GM23248 (cell line): ENCODE data around the gene TNIK. TPM values are rescaled to one million over a fixed set of nuclear protein-coding genes. Genes with fewer than 3 reads are reported as not detected.
A peak's percentile ranks its signal among the peaks of the same experiment; 100 is the strongest.

Experiments used
- DNase-seq: peaks from one replicate; pipeline ENCODE4 v3.0.0-alpha.2; 2015
- H2AFZ ChIP-seq: fragments of 200-600 bp; sonication (generic); 2 replicates; pipeline ENCODE4 v1.6.1; 2016; ENCODE audit warnings: antibody characterized with exemption
- H3F3A ChIP-seq: fragments of 200-600 bp; sonication (generic); 2 replicates; pipeline ENCODE4 v1.6.1; 2016; ENCODE audit warnings: mild to moderate bottlenecking, antibody characterized with exemption, mixed run types; ENCODE audit not compliant: insufficient read depth
- H3K27ac ChIP-seq: fragments of 200-600 bp; sonication (generic); 2 replicates; pipeline ENCODE4 v1.5.1; 2016; ENCODE audit warnings: mild to moderate bottlenecking
- H3K27me3 ChIP-seq: fragments of 200-600 bp; sonication (generic); replicated peaks from 2 replicates; pipeline ENCODE4 v1.6.1; 2016; ENCODE audit warnings: mild to moderate bottlenecking; ENCODE audit not compliant: insufficient read depth
- H3K36me3 ChIP-seq: fragments of 200-600 bp; sonication (generic); 2 replicates; pipeline ENCODE4 v1.6.1; 2016; ENCODE audit warnings: low read depth, mild to moderate bottlenecking
- H3K4me1 ChIP-seq: fragments of 200-600 bp; sonication (generic); 2 replicates; pipeline ENCODE4 v1.6.1; 2016; ENCODE audit warnings: mild to moderate bottlenecking; ENCODE audit not compliant: insufficient read depth
- H3K4me2 ChIP-seq: fragments of 200-600 bp; sonication (generic); one replicate; pipeline ENCODE4 v1.6.1; 2016; ENCODE audit warnings: mild to moderate bottlenecking; ENCODE audit not compliant: unreplicated experiment
- H3K4me3 ChIP-seq: fragments of 200-600 bp; sonication (generic); 2 replicates; pipeline ENCODE4 v1.5.1; 2016; ENCODE audit warnings: mild to moderate bottlenecking
- H3K79me2 ChIP-seq: fragments of 200-600 bp; sonication (generic); 2 replicates; pipeline ENCODE4 v1.6.1; 2016; ENCODE audit warnings: mild to moderate bottlenecking; ENCODE audit not compliant: insufficient read depth
- H3K9ac ChIP-seq: fragments of 200-600 bp; sonication (generic); 2 replicates; pipeline ENCODE4 v1.6.1; 2016; ENCODE audit warnings: mild to moderate bottlenecking
- H3K9me2 ChIP-seq: fragments of 200-600 bp; sonication (generic); 2 replicates; pipeline ENCODE4 v1.6.1; 2016; ENCODE audit warnings: mixed run types, mild to moderate bottlenecking, moderate library complexity; ENCODE audit not compliant: insufficient read depth
- H3K9me3 ChIP-seq: fragments of 200-600 bp; sonication (generic); one replicate; pipeline ENCODE4 v1.6.1; 2017; ENCODE audit warnings: low read depth
- H4K20me1 ChIP-seq: fragments of 200-600 bp; sonication (generic); 2 replicates; pipeline ENCODE4 v1.6.0; 2016; ENCODE audit not compliant: insufficient read depth
- EZH2 ChIP-seq: fragments of 200-600 bp; sonication (generic); IDR thresholded peaks from 2 replicates; pipeline ENCODE4 v1.6.1; 2018; ENCODE audit warnings: antibody characterized with exemption, mild to moderate bottlenecking; ENCODE audit not compliant: insufficient read depth, poor library complexity, severe bottlenecking
- EZH2phosphoT487 ChIP-seq: fragments of 200-600 bp; sonication (generic); IDR thresholded peaks from 2 replicates; pipeline ENCODE4 v1.6.1; 2018; ENCODE audit warnings: antibody characterized with exemption, moderate library complexity, mild to moderate bottlenecking, low read depth; ENCODE audit not compliant: insufficient read depth
- WGBS, 2 experiments: methylation state at CpG; one replicate each; pipeline ENCODE4 v1.1.6; 2015 to 2017; ENCODE audit warnings: low lambda C conversion rate in 2 of 2, low coverage in 1 of 2; ENCODE audit errors: missing lambda C conversion rate in 2 of 2; 5-methylcytosine and 5-hydroxymethylcytosine counted together
- in situ Hi-C: fragments of 300-500 bp; cut with MboI; formaldehyde crosslinking; loops from 2 replicates; pipeline ENCODE4 v1.15.0; 2020
- polyA plus RNA-seq: library from polyadenylated mRNA; unstranded; fragments of >200 nt; fragmentation: Nextera tagmentation; extraction: Ambion mirVana; gene quantifications from 2 replicates; pipeline ENCODE4 v1.2.1, GENCODE V29; 2016
- total RNA-seq: library from RNA; depleted of rRNA; stranded (reverse); fragments of >200 nt; shearing (Covaris generic); gene quantifications from 2 replicates; pipeline ENCODE4 v1.2.3, GENCODE V29; 2014

TNIK gene
- total and polyA plus RNA-seq, 2 experiments from 2014 or later, result 0.80 to 2.3 TPM

- H3K9ac ChIP-seq, result no peak overlapping the region
- 10 to 11% methylated on average over 2 of the region's 2 CpGs for WGBS, 2 experiments
- H3K9me2 ChIP-seq, result no peaks in the 10 kb centered on the region
- H3K4me3 ChIP-seq, result peak overlapping the region; percentile 22; the same call in 1 of the 2 replicates
- peak; percentile 87 for DNase-seq
- peak overlapping the region; percentile 10 for H3K27ac ChIP-seq
- H3K4me2 ChIP-seq, result peak overlapping the region; percentile 66
- H3K27me3 ChIP-seq, result no peaks in the 10 kb centered on the region
- H3F3A ChIP-seq, result peaks cover 21% of the 10 kb centered on the region
- no peaks in the 10 kb centered on the region for H3K79me2 ChIP-seq
- peaks cover 25% of the 10 kb centered on the region for H3K4me1 ChIP-seq
- in situ Hi-C loops, result no loop called here
- no peaks in the 10 kb centered on the region for H3K9me3 ChIP-seq
- H4K20me1 ChIP-seq, result no peaks in the 10 kb centered on the region
- TF ChIP-seq EZH2, result no peak
- no peak for TF ChIP-seq EZH2phosphoT487
- H3K36me3 ChIP-seq, result no peaks in the 10 kb centered on the region
- no peak overlapping the region for H2AFZ ChIP-seq
These were observed 371.0 kb downstream of the TNIK start for GRCh38 chr3:171088964-171089754.

- no peak for DNase-seq
- no peaks in the 10 kb centered on the region for H3K27me3 ChIP-seq
- H3F3A ChIP-seq, result peaks cover 21% of the 10 kb centered on the region
- H3K9me3 ChIP-seq, result no peaks in the 10 kb centered on the region
- no peak overlapping the region for H3K9ac ChIP-seq
- no peak overlapping the region for H2AFZ ChIP-seq
- H3K27ac ChIP-seq, result no peak overlapping the region
- TF ChIP-seq EZH2phosphoT487 (no peak), EZH2 (no peak)
- H3K4me1 ChIP-seq, result peaks cover 25% of the 10 kb centered on the region
- 91 to 95% methylated on average over 4 of the region's 4 CpGs for WGBS, 2 experiments
- in situ Hi-C loops, result no loop called here
- no peaks in the 10 kb centered on the region for H3K9me2 ChIP-seq
- H3K79me2 ChIP-seq, result no peaks in the 10 kb centered on the region
- no peaks in the 10 kb centered on the region for H4K20me1 ChIP-seq
- no peak overlapping the region for H3K4me3 ChIP-seq
- peak overlapping the region; percentile 66 for H3K4me2 ChIP-seq
- no peaks in the 10 kb centered on the region for H3K36me3 ChIP-seq
These were observed 371.7 kb downstream of the TNIK start for GRCh38 chr3:171088496-171088895.

- Histone ChIP-seq H3K27me3 (no peaks in the 10 kb centered on the region), H3F3A (peaks cover 21% of the 10 kb centered on the region), H3K79me2 (no peaks in the 10 kb centered on the region), H2AFZ (no peak overlapping the region), H3K4me3 (no peak overlapping the region), H3K4me1 (peaks cover 25% of the 10 kb centered on the region), H3K27ac (no peak overlapping the region), H3K36me3 (no peaks in the 10 kb centered on the region), H3K9me3 (no peaks in the 10 kb centered on the region), H4K20me1 (no peaks in the 10 kb centered on the region), H3K4me2 (no peak overlapping the region), H3K9me2 (no peaks in the 10 kb centered on the region), H3K9ac (no peak overlapping the region)
- TF ChIP-seq EZH2, result no peak
- no peak for TF ChIP-seq EZH2phosphoT487
- in situ Hi-C loops, result no loop called here
- DNase-seq, result no peak
- 96 to 100% methylated on average over 1 of the region's 1 CpG for WGBS, 2 experiments
These were observed 373.3 kb downstream of the TNIK start for GRCh38 chr3:171086914-171087313.

GRCh38 chr3:171077261-171077660, 382.9 kb downstream of the TNIK start:
- Histone ChIP-seq H3K4me2 (no peak overlapping the region), H4K20me1 (no peaks in the 10 kb centered on the region), H3K9me3 (no peaks in the 10 kb centered on the region), H3K27me3 (no peaks in the 10 kb centered on the region), H3K4me1 (no peaks in the 10 kb centered on the region), H3K36me3 (no peaks in the 10 kb centered on the region), H3K9ac (no peak overlapping the region), H3F3A (no peaks in the 10 kb centered on the region), H3K79me2 (no peaks in the 10 kb centered on the region), H3K27ac (no peak overlapping the region), H3K9me2 (no peaks in the 10 kb centered on the region), H3K4me3 (no peak overlapping the region), H2AFZ (no peak overlapping the region)
- 89 to 92% methylated on average over 2 of the region's 2 CpGs for WGBS, 2 experiments
- TF ChIP-seq EZH2phosphoT487 (no peak), EZH2 (no peak)
- in situ Hi-C loops, result no loop called here
- no peak for DNase-seq
